GM19395 (cell line): ENCODE measurements around the gene CABP1.

ENCODE experiments used
- ATAC-seq: cut with Tn5 transposase; IDR thresholded peaks from one replicate; pipeline ENCODE4 v1.9.1; 2021; ENCODE audit warnings: mild to moderate bottlenecking, moderate library complexity; ENCODE audit not compliant: unreplicated experiment

Gene CABP1

DNA sequence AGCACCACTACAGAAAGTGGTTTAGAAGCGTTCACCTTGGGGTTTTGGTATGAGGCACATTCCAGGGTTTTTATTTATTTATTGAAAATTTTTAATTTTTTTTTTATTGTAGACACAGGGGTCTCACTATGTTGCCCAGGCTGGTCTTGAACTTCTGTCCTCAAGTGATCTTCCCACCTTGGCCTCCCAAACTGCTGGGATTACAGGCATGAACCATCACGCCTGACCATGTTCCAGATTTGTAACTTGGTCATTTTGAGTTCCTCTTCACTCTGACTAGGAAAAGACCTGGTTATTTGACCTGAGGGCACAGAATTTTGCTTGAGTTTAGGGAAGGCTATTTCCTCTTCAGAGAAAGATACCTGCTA is 49.6 kb downstream of the CABP1 start:
- ATAC-seq = no peak

GRCh38 chr12:120690978-120691377 is 50.6 kb downstream of the CABP1 start:
- no peak for ATAC-seq

- no peak for ATAC-seq
Observed at GRCh38 chr12:120692524-120693033, 52.2 kb downstream of the CABP1 start.

GRCh38 chr12:120693848-120694247 is 53.4 kb downstream of the CABP1 start:
- no peak for ATAC-seq

- ATAC-seq = no peak
Observed at GRCh38 chr12:120696626-120697025, 56.2 kb downstream of the CABP1 start.

DNA sequence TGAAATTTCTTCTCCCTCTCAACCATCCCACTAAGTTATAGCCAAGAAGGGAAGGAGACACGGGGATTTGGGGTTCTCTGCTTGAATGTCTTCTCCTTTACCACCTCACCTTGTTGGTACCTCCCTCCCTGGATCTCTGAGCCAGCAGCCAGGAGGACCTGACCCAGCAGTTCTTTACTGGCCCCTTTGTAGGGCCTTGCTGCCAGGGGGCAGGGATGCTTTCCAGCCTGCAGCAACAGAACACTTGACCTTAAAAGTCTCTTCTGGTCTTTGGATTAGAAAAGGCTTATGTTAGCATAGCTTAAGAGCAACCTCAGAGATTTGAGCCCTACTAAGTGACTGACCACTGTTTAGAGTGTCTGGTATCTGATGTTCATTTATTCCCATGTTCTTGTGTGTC is 56.9 kb downstream of the CABP1 start:
- ATAC-seq = no peak

DNA sequence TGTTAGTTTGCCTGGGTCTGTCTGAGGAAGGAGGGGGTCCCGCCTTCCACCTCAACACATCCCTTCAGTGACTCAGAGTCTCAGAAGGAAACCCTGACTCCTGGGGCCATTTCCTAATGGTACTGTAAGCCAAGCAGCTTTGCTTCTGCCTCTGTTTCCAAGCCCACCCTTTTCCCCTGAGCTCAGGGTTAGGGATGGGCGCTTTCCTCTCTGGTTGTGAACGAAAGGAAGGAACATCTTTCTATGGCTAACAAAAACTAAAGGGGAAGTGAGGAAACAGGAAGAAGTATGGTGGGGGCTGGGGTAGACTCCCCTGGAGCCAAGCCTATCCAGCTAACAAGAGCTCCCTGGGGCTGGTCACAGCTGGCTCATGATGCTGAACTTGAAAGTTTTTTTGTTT is 58.2 kb downstream of the CABP1 start:
- no peak for ATAC-seq

DNA sequence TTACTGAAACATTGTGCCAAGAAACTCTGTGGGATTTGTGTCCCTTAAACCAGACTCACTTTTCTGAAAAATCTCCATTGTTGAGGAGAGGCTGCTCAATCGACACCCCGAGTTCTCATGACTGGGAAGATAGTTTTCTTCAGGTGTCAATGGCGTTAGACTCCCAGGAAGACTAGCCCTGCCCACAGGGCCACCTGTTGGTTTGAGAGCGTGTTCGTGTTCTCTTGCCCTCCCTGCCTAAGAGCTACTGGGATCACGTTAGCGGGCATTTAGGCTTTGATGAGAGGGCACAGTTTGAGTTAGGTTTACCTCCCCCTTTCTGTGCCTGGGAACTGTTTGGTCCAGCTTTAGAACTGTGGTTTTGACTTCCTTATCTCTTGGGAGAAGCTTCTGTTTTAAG is 59.1 kb downstream of the CABP1 start:
- ATAC-seq = no peak

GRCh38 chr12:120700886-120701285 is 60.5 kb downstream of the CABP1 start:
- ATAC-seq = no peak

- no peak for ATAC-seq
Observed at GRCh38 chr12:120702637-120703036, 62.2 kb downstream of the CABP1 start.

GRCh38 chr12:120703311-120703942 is 63.0 kb downstream of the CABP1 start:
- no peak for ATAC-seq

- no peak for ATAC-seq
Observed at GRCh38 chr12:120705618-120706017, 65.2 kb downstream of the CABP1 start.

GRCh38 chr12:120706029-120706428 is 65.6 kb downstream of the CABP1 start:
- ATAC-seq = no peak

GRCh38 chr12:120708651-120709050 is 68.2 kb downstream of the CABP1 start:
- ATAC-seq = no peak

GRCh38 chr12:120710031-120710804 is 69.8 kb downstream of the CABP1 start, which contains the start of gene UNC119B:
TSS of gene UNC119B (plus strand) at chr12:120710458. CDS start at chr12:120710475, 17 bp downstream.
- ATAC-seq = peak; percentile 64

DNA sequence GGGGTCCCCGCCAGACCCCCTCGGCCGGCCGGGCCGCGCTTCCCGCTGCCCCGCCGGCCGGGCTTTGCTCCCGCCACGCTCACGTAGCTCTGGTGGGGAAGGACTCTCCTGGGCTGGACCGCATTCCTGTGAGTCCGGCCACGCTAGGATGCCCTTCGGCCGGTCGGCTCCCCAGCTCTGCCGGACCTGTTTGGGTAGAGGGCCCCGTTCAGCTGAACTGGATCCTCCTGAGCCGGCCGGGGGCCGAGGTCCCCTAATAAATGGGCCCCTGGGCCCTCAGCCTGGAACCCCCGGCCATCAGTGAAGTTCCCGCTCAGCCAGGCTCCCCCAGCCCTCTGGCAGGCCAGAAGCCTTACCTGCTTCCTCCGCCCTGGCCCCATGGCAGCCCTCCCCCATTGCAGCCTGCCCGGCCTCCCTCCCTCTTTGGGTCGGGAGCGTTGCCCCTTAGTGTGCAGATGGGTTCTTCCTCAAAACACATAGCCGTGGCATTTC is 70.4 kb downstream of the CABP1 start:
- peak; percentile 35 for ATAC-seq

DNA sequence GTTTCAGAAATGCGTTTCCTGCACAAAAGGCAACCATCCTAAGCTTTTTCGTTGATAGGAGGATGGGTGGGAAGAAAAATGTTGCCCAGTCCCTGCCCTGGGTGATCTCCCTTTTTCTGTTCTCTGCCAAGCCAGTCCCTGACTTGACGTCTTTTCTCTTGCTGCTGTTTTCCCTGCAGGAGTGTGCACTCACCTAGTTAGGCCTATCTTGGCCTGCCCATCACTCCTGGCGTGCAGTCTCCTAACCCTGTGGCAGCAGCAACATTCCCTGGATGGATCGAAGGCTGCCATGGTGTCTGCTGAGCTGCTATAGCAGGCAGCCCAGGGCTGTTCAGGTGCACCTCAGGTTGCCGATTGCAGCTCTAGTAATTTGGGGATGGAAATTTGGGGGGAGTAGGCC is 71.0 kb downstream of the CABP1 start:
- no peak for ATAC-seq

DNA sequence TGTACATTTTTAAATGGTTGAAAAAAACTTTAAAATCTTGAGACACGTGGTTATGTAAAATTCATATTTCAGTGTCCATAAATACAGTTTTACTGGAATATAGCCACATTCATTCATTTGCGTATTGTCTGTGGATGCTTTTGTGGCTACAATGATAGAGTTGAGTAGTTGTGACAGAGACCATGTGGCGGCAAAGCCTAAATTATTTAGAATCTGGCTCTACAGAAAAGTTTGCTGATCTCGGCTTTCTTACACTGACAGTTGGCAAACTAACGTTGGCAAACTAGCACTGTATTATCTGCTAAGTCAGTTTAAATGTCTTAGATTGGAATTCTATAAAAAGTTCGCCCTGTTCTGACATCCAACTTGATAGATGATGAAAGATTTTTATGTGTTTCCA is 72.2 kb downstream of the CABP1 start:
- ATAC-seq = no peak

DNA sequence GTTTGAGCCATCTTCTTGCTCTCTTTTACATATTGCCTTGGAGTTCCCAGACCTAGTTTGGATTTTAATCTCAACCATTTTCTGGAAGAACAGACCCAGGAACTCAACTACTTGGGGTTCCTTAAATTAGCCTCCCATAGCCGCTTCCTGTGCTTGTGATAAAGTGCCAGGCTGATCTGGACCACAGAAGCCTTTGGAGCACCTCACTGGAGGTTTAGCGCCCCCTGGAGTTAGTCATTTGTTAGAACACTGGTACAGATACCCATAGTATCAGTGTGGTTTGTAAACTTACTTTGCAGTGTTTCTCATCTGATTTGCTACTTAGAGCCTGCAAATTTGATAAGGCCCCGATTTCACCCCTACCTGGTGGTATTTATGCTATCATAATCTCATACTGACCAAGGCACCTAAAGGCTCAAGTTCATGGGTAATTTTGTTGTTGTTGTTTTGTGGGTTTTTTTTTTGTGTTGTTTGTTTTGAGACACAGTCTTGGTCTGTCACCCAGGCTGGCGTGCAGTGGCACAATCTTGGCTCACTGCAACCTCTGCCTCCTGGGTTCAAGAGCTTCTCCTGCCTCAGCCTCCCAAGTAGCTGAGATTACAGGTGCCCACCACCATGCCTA is 73.5 kb downstream of the CABP1 start:
- no peak for ATAC-seq
